Smooth muscle cell (in vitro differentiated cells): ENCODE results near the gene SWSAP1. TPM values are rescaled to one million over a fixed set of nuclear protein-coding genes. Genes with fewer than 3 reads are reported as not detected.

ENCODE experiments used
- DNase-seq: peaks from one replicate; lab custom pipeline; 2025; ENCODE audit not compliant: unreplicated experiment; lab: John Stamatoyannopoulos, UW
- H2AFZ ChIP-seq: fragments of 200-600 bp; sonication (generic); 2 replicates; pipeline ENCODE4 v1.6.0; 2016; ENCODE audit warnings: antibody characterized with exemption, low read depth, mild to moderate bottlenecking
- H3F3A ChIP-seq: fragments of 200-600 bp; sonication (generic); 2 replicates; pipeline ENCODE4 v1.6.0; 2017; ENCODE audit warnings: antibody characterized with exemption, low read depth
- H3K27ac ChIP-seq: fragments of 200-600 bp; sonication (generic); 2 replicates; pipeline ENCODE4 v1.5.1; 2016; ENCODE audit warnings: low read depth, mild to moderate bottlenecking
- H3K27me3 ChIP-seq: fragments of 200-600 bp; sonication (generic); 2 replicates; pipeline ENCODE4 v1.6.1; 2016; ENCODE audit warnings: low read depth, mild to moderate bottlenecking
- H3K36me3 ChIP-seq: fragments of 200-600 bp; sonication (generic); 2 replicates; pipeline ENCODE4 v1.5.1; 2016; ENCODE audit warnings: low read depth
- H3K4me1 ChIP-seq: fragments of 200-600 bp; sonication (generic); 2 replicates; pipeline ENCODE4 v1.5.1; 2016; ENCODE audit warnings: low read depth
- H3K4me2 ChIP-seq: fragments of 200-600 bp; sonication (generic); 2 replicates; pipeline ENCODE4 v1.6.0; 2016; ENCODE audit warnings: mild to moderate bottlenecking
- H3K4me3 ChIP-seq: fragments of 200-600 bp; sonication (generic); 2 replicates; pipeline ENCODE4 v1.5.1; 2016; ENCODE audit warnings: mild to moderate bottlenecking
- H3K79me2 ChIP-seq: fragments of 200-600 bp; sonication (generic); 2 replicates; pipeline ENCODE4 v1.6.0; 2016; ENCODE audit warnings: low read depth, mild to moderate bottlenecking
- H3K9ac ChIP-seq: fragments of 200-600 bp; sonication (generic); 2 replicates; pipeline ENCODE4 v1.6.0; 2016; ENCODE audit warnings: low read depth
- H3K9me3 ChIP-seq: fragments of 200-600 bp; sonication (generic); replicated peaks from 2 replicates; pipeline ENCODE4 v1.5.1; 2016; ENCODE audit warnings: low read depth
- H4K20me1 ChIP-seq: fragments of 200-600 bp; sonication (generic); 2 replicates; pipeline ENCODE4 v1.6.0; 2016; ENCODE audit warnings: low read depth
- CTCF ChIP-seq: fragments of 200-600 bp; sonication (generic); IDR thresholded peaks from 2 replicates; pipeline ENCODE4 v1.5.1; 2017; ENCODE audit warnings: borderline replicate concordance, mild to moderate bottlenecking, antibody characterized with exemption; ENCODE audit not compliant: insufficient read depth, poor library complexity, severe bottlenecking
- WGBS: methylation state at CpG from one replicate; pipeline ENCODE4 v1.1.7; 2016; ENCODE audit warnings: low lambda C conversion rate; 5-methylcytosine and 5-hydroxymethylcytosine counted together
- polyA plus RNA-seq: library from polyadenylated mRNA; unstranded; fragments of >200 nt; fragmentation: Nextera tagmentation; extraction: Ambion mirVana; gene quantifications from 2 replicates; pipeline ENCODE4 v1.2.1, GENCODE V29; 2016
- total RNA-seq: library from RNA; depleted of rRNA; stranded (reverse); fragments of >200 nt; gene quantifications from 2 replicates; pipeline ENCODE4 v1.2.3, GENCODE V29; 2014

The SWSAP1 gene
- total and polyA plus RNA-seq, 2 experiments from 2014 or later: 0.99 to 2.8 TPM

GRCh38 chr19:11384778-11385129 is 10.3 kb downstream of the SWSAP1 start:
- no peak overlapping the region for H3K4me3 ChIP-seq
- no peak overlapping the region for H3K9ac ChIP-seq
- peaks cover 6% of the 10 kb centered on the region for H3F3A ChIP-seq
- H3K9me3 ChIP-seq: no peaks in the 10 kb centered on the region
- no peak overlapping the region for H2AFZ ChIP-seq
- no peak for TF ChIP-seq CTCF
- H3K27ac ChIP-seq: no peak overlapping the region
- H3K4me2 ChIP-seq: no peak overlapping the region
- WGBS: 80% methylated on average over 5 of the region's 5 CpGs
- H4K20me1 ChIP-seq: peaks cover 3% of the 10 kb centered on the region
- DNase-seq: no peak
- H3K27me3 ChIP-seq: no peaks in the 10 kb centered on the region
- H3K79me2 ChIP-seq: no peaks in the 10 kb centered on the region
- H3K4me1 ChIP-seq: peaks cover 9% of the 10 kb centered on the region
- H3K36me3 ChIP-seq: no peaks in the 10 kb centered on the region

GRCh38 chr19:11387162-11388034 is 12.9 kb downstream of the SWSAP1 start:
- Histone ChIP-seq H3K27me3 (no peaks in the 10 kb centered on the region), H3K9ac (no peak overlapping the region), H3K9me3 (no peaks in the 10 kb centered on the region), H3K4me2 (no peak overlapping the region), H4K20me1 (no peaks in the 10 kb centered on the region), H3K36me3 (no peaks in the 10 kb centered on the region), H3K79me2 (no peaks in the 10 kb centered on the region), H3F3A (no peaks in the 10 kb centered on the region), H3K4me3 (no peak overlapping the region), H3K4me1 (peaks cover 5% of the 10 kb centered on the region), H2AFZ (no peak overlapping the region), H3K27ac (no peak overlapping the region)
- no peak for DNase-seq
- TF ChIP-seq CTCF: no peak
- WGBS: 89% methylated on average over 19 of the region's 19 CpGs

GRCh38 chr19:11390359-11390758 is 15.9 kb downstream of the SWSAP1 start:
- Histone ChIP-seq H2AFZ (no peak overlapping the region), H3K4me1 (no peaks in the 10 kb centered on the region), H4K20me1 (no peaks in the 10 kb centered on the region), H3F3A (no peaks in the 10 kb centered on the region), H3K4me2 (no peak overlapping the region), H3K36me3 (no peaks in the 10 kb centered on the region), H3K27me3 (no peaks in the 10 kb centered on the region), H3K79me2 (no peaks in the 10 kb centered on the region), H3K27ac (no peak overlapping the region), H3K9ac (no peak overlapping the region), H3K4me3 (no peak overlapping the region), H3K9me3 (no peaks in the 10 kb centered on the region)
- DNase-seq: no peak
- 98% methylated on average over 2 of the region's 2 CpGs for WGBS
- TF ChIP-seq CTCF: no peak
